ENCODE data around the gene RAP1GAP2.

- TF ChIP-seq CTCF (IDR thresholded peaks at IDR 0.05) = no peak
- TF ChIP-seq POLR2A (IDR thresholded peaks at IDR 0.05) = no peak
- TF ChIP-seq POLR2AphosphoS5 (IDR thresholded peaks at IDR 0.05) = no peak
- no peak for TF ChIP-seq EP300 (IDR thresholded peaks at IDR 0.05)
Measured at GRCh38 chr17:2876467-2876866, 80.2 kb downstream of the RAP1GAP2 start.

Data from sigmoid colon (tissue), 4 donors.